ENCODE results near the gene VWA8.

VWA8 gene

GRCh38 chr13:41682766-41683165, 278.1 kb downstream of the VWA8 start:
- Histone ChIP-seq H3K4me2 (ENCODE audit: low read length) (no peak overlapping the region), H3K9me3 (ENCODE audit: insufficient read depth, low read length) (no peaks in the 10 kb centered on the region), H3K4me1 (ENCODE audit: low read length) (peaks cover 7% of the 10 kb centered on the region), H4K20me1 (ENCODE audit: insufficient read depth, low read length) (no peaks in the 10 kb centered on the region), H3K27ac (ENCODE audit: low read length) (no peak overlapping the region), H3K36me3 (replicated peaks; ENCODE audit: low read depth, low read length) (peaks cover 11% of the 10 kb centered on the region), H3K27me3 (ENCODE audit: low read depth, low read length) (no peaks in the 10 kb centered on the region), H2AFZ (ENCODE audit: low read depth, low read length) (no peak overlapping the region), H3K9ac (ENCODE audit: low read length) (no peak overlapping the region), H3K79me2 (ENCODE audit: low read length) (no peaks in the 10 kb centered on the region), H3K4me3 (ENCODE audit: low read length) (no peak overlapping the region)
- TF ChIP-seq EZH2phosphoT487 (IDR thresholded peaks at IDR 0.05; ENCODE audit: low read depth) (no peak), CTCF (IDR thresholded peaks at IDR 0.05; ENCODE audit: low read depth, low read length) (no peak)

GRCh38 chr13:41682001-41682400, 278.9 kb downstream of the VWA8 start:
- no peak overlapping the region for H3K4me3 ChIP-seq (ENCODE audit: low read length)

GRCh38 chr13:41681587-41681986, 279.3 kb downstream of the VWA8 start:
- no peak overlapping the region for H2AFZ ChIP-seq (ENCODE audit: low read depth, low read length)
- H4K20me1 ChIP-seq (ENCODE audit: insufficient read depth, low read length): no peaks in the 10 kb centered on the region
- H3K4me3 ChIP-seq (ENCODE audit: low read length): no peak overlapping the region
- no peak overlapping the region for H3K4me2 ChIP-seq (ENCODE audit: low read length)
- H3K27me3 ChIP-seq (ENCODE audit: low read depth, low read length): no peaks in the 10 kb centered on the region
- H3K4me1 ChIP-seq (ENCODE audit: low read length): peaks cover 7% of the 10 kb centered on the region
- H3K27ac ChIP-seq (ENCODE audit: low read length): no peak overlapping the region
- no peaks in the 10 kb centered on the region for H3K9me3 ChIP-seq (ENCODE audit: insufficient read depth, low read length)
- no peaks in the 10 kb centered on the region for H3K79me2 ChIP-seq (ENCODE audit: low read length)
- TF ChIP-seq CTCF (IDR thresholded peaks at IDR 0.05; ENCODE audit: low read depth, low read length) (no peak), EZH2phosphoT487 (IDR thresholded peaks at IDR 0.05; ENCODE audit: low read depth) (no peak)
- H3K36me3 ChIP-seq (replicated peaks; ENCODE audit: low read depth, low read length): peaks cover 11% of the 10 kb centered on the region
- no peak overlapping the region for H3K9ac ChIP-seq (ENCODE audit: low read length)

More at GRCh38 chr13:41682001-41682400, 278.9 kb downstream of the VWA8 start:
- Histone ChIP-seq H3K4me2 (ENCODE audit: low read length) (no peak overlapping the region), H3K27me3 (ENCODE audit: low read depth, low read length) (no peaks in the 10 kb centered on the region), H4K20me1 (ENCODE audit: insufficient read depth, low read length) (no peaks in the 10 kb centered on the region), H3K36me3 (replicated peaks; ENCODE audit: low read depth, low read length) (peaks cover 11% of the 10 kb centered on the region), H3K9me3 (ENCODE audit: insufficient read depth, low read length) (no peaks in the 10 kb centered on the region), H3K9ac (ENCODE audit: low read length) (no peak overlapping the region), H3K27ac (ENCODE audit: low read length) (no peak overlapping the region), H3K4me1 (ENCODE audit: low read length) (peaks cover 7% of the 10 kb centered on the region), H2AFZ (ENCODE audit: low read depth, low read length) (no peak overlapping the region), H3K79me2 (ENCODE audit: low read length) (no peaks in the 10 kb centered on the region)
- TF ChIP-seq EZH2phosphoT487 (IDR thresholded peaks at IDR 0.05; ENCODE audit: low read depth) (no peak), CTCF (IDR thresholded peaks at IDR 0.05; ENCODE audit: low read depth, low read length) (no peak)

- no peaks in the 10 kb centered on the region for H4K20me1 ChIP-seq (ENCODE audit: insufficient read depth, low read length)
- no peak for TF ChIP-seq EZH2phosphoT487 (IDR thresholded peaks at IDR 0.05; ENCODE audit: low read depth)
- TF ChIP-seq CTCF (IDR thresholded peaks at IDR 0.05; ENCODE audit: low read depth, low read length): no peak
- no peak overlapping the region for H2AFZ ChIP-seq (ENCODE audit: low read depth, low read length)
- no peaks in the 10 kb centered on the region for H3K9me3 ChIP-seq (ENCODE audit: insufficient read depth, low read length)
- peaks cover 11% of the 10 kb centered on the region for H3K36me3 ChIP-seq (replicated peaks; ENCODE audit: low read depth, low read length)
- no peaks in the 10 kb centered on the region for H3K79me2 ChIP-seq (ENCODE audit: low read length)
- H3K9ac ChIP-seq (ENCODE audit: low read length): no peak overlapping the region
- H3K4me3 ChIP-seq (ENCODE audit: low read length): no peak overlapping the region
- peaks cover 7% of the 10 kb centered on the region for H3K4me1 ChIP-seq (ENCODE audit: low read length)
- H3K27ac ChIP-seq (ENCODE audit: low read length): no peak overlapping the region
- no peaks in the 10 kb centered on the region for H3K27me3 ChIP-seq (ENCODE audit: low read depth, low read length)
- H3K4me2 ChIP-seq (ENCODE audit: low read length): no peak overlapping the region
Observed at GRCh38 chr13:41680900-41681299, 280.0 kb downstream of the VWA8 start.

Data from OCI-LY3 (cell line).